ENCODE results near the gene FAM219A.

FAM219A gene

GRCh38 chr9:34349324-34349723 is 109.0 kb downstream of the FAM219A start:
- TF ChIP-seq MAX (IDR thresholded peaks at IDR 0.05; ENCODE audit: low read depth, low read length) (no peak), CTCF (IDR thresholded peaks at IDR 0.05; ENCODE audit: low read depth, low read length) (no peak), MYC (IDR thresholded peaks at IDR 0.05; ENCODE audit: low read depth, low read length) (no peak), POLR2A (IDR thresholded peaks at IDR 0.05; ENCODE audit: extremely low read depth, insufficient read length) (no peak)
- no peak overlapping the region for H3K4me3 ChIP-seq (ENCODE audit: low read depth, low read length)
- no peak for DNase-seq (ENCODE audit: low read depth)
